CD14-positive monocyte (primary cell): Measurements from ENCODE around the gene ADIPOR1. TPM values are rescaled to one million over a fixed set of nuclear protein-coding genes. Genes with fewer than 3 reads are reported as not detected.
A peak's percentile ranks its signal among the peaks of the same experiment; 100 is the strongest.

Experiments used
- DNase-seq, 3 donors: peaks; one replicate each; pipeline ENCODE4 v3.0.0-alpha.2; 2011 to 2022
- H2AFZ ChIP-seq: 2 replicates; pipeline ENCODE4 v1.6.0; 2012; ENCODE audit warnings: mild to moderate bottlenecking, low read depth, low read length, inconsistent platforms; ENCODE audit not compliant: insufficient read depth, poor library complexity, severe bottlenecking
- H3K27ac ChIP-seq, 2 donors: 1 replicate in 1 of 2; 2 replicates in 1 of 2; pipeline ENCODE4 v1.5.1; 2012 to 2013; ENCODE audit warnings: low read length in 2 of 2, control low read depth in 1 of 2, inconsistent platforms in 1 of 2, low read depth in 1 of 2, mild to moderate bottlenecking in 1 of 2
- H3K27me3 ChIP-seq, 2 donors: one replicate each; pipeline versions ENCODE4 v1.6.0 to v1.6.1; 2011 to 2013; ENCODE audit warnings: low read length in 2 of 2; ENCODE audit not compliant: control insufficient read depth in 2 of 2, insufficient read depth in 2 of 2
- H3K36me3 ChIP-seq, 2 donors: replicated peaks in 1 of 2; 1 replicate in 1 of 2; 2 replicates in 1 of 2; pipeline versions ENCODE4 v1.5.1 to v1.6.1; 2012 to 2013; ENCODE audit warnings: low read length in 2 of 2, control low read depth in 1 of 2, inconsistent platforms in 1 of 2, mild to moderate bottlenecking in 1 of 2; ENCODE audit not compliant: insufficient read depth in 2 of 2, control insufficient read depth in 1 of 2
- H3K4me1 ChIP-seq, 2 donors: 1 replicate in 1 of 2; 2 replicates in 1 of 2; pipeline versions ENCODE4 v1.5.1 to v1.6.1; 2012 to 2013; ENCODE audit warnings: low read length in 2 of 2, control low read depth in 1 of 2, inconsistent platforms in 1 of 2, mild to moderate bottlenecking in 1 of 2, moderate library complexity in 1 of 2; ENCODE audit not compliant: insufficient read depth in 2 of 2, control insufficient read depth in 1 of 2
- H3K4me2 ChIP-seq: replicated peaks from 2 replicates; pipeline ENCODE3; 2012; ENCODE audit warnings: low read length, moderate library complexity, mild to moderate bottlenecking; ENCODE audit not compliant: poor library complexity, severe bottlenecking; ENCODE audit errors: extremely low read depth
- H3K4me3 ChIP-seq, 3 experiments: fragments of 200-600 bp in 1 of 3; sonication (generic) in 1 of 3; replicated peaks in 1 of 3; 1 replicate in 2 of 3; 2 replicates in 1 of 3; pipeline ENCODE4 v1.5.1; 2011 to 2013; ENCODE audit warnings: low read length in 3 of 3, mild to moderate bottlenecking in 3 of 3, control low read depth in 2 of 3, low read depth in 2 of 3, inconsistent platforms in 1 of 3, moderate library complexity in 1 of 3
- H3K79me2 ChIP-seq: 2 replicates; pipeline ENCODE4 v1.6.0; 2012; ENCODE audit warnings: mild to moderate bottlenecking, control low read depth, inconsistent platforms, low read length, moderate library complexity; ENCODE audit not compliant: insufficient read depth
- H3K9ac ChIP-seq: 2 replicates; pipeline ENCODE4 v1.6.0; 2017; ENCODE audit warnings: low read length, mild to moderate bottlenecking; ENCODE audit not compliant: insufficient read depth, poor library complexity, severe bottlenecking
- H3K9me3 ChIP-seq, 2 donors: replicated peaks in 1 of 2; 1 replicate in 1 of 2; 2 replicates in 1 of 2; pipeline versions ENCODE4 v1.5.1 to v1.6.1; 2012 to 2013; ENCODE audit warnings: low read length in 2 of 2, control low read depth in 1 of 2; ENCODE audit not compliant: control insufficient read depth in 1 of 2, insufficient read depth in 1 of 2
- H4K20me1 ChIP-seq: 2 replicates; pipeline ENCODE4 v1.6.0; 2012; ENCODE audit warnings: mild to moderate bottlenecking, low read length, control low read depth, moderate library complexity; ENCODE audit not compliant: insufficient read depth
- H3K27ac Mint-ChIP-seq, 7 donors: one replicate each; pipeline ENCODE4 v1.8.0; 2020; ENCODE audit warnings: mild to moderate bottlenecking in 7 of 7, mixed read lengths in 7 of 7, moderate library complexity in 6 of 7, inconsistent platforms in 2 of 7
- H3K27me3 Mint-ChIP-seq, 3 donors: one replicate each; pipeline ENCODE4 v1.8.0; 2021 to 2022; ENCODE audit warnings: low read depth in 3 of 3, mild to moderate bottlenecking in 3 of 3, mixed read lengths in 3 of 3, moderate library complexity in 3 of 3, inconsistent platforms in 1 of 3
- H3K36me3 Mint-ChIP-seq, 2 donors: one replicate each; pipeline ENCODE4 v1.8.0; 2020; ENCODE audit warnings: mixed read lengths in 2 of 2, inconsistent platforms in 1 of 2, mild to moderate bottlenecking in 1 of 2
- H3K4me1 Mint-ChIP-seq: one replicate; pipeline ENCODE4 v1.8.0; 2020; ENCODE audit warnings: mild to moderate bottlenecking, mixed read lengths
- H3K4me3 Mint-ChIP-seq, 2 donors: one replicate each; pipeline ENCODE4 v1.8.0; 2020; ENCODE audit warnings: mild to moderate bottlenecking in 2 of 2, mixed read lengths in 2 of 2, moderate library complexity in 1 of 2
- H3K9me3 Mint-ChIP-seq, 7 donors: one replicate each; pipeline ENCODE4 v1.8.0; 2020 to 2022; ENCODE audit warnings: mixed read lengths in 7 of 7, mild to moderate bottlenecking in 6 of 7, moderate library complexity in 6 of 7, inconsistent platforms in 2 of 7
- WGBS: methylation state at CpG from one replicate; pipeline ENCODE4 v1.1.5; 2013; ENCODE audit warnings: missing lambda C conversion rate; ENCODE audit not compliant: insufficient coverage; 5-methylcytosine and 5-hydroxymethylcytosine counted together
- intact Hi-C, 2 donors: fragments of 100-400 bp; cut with micrococcal nuclease; formaldehyde crosslinking; loops; one replicate each; pipeline versions ENCODE4 v1.15.0 to v1.15.1; 2023
- polyA plus RNA-seq, 3 donors: library from polyadenylated mRNA; depleted of rRNA in 1 of 3; unstranded in 2 of 3; stranded (reverse) in 1 of 3; fragments of 300-500 nt in 2 of 3; fragments of >200 nt in 1 of 3; fragmentation: Illumina TruSeq in 2 of 3; gene quantifications; 1 replicate in 2 of 3; 2 replicates in 1 of 3; pipeline ENCODE4 v1.2.3, GENCODE V29; 2012 to 2021
- TF ChIP-seq, protein P1 (sequence below): fragments of 200-600 bp; IDR thresholded peaks from one replicate; pipeline ENCODE4 v1.8.0; 2022; ENCODE audit warnings: antibody characterized with exemption, mild to moderate bottlenecking

ADIPOR1 gene
- polyA plus RNA-seq, 3 donors, result 140 to 216 (median 197) TPM

DNA sequence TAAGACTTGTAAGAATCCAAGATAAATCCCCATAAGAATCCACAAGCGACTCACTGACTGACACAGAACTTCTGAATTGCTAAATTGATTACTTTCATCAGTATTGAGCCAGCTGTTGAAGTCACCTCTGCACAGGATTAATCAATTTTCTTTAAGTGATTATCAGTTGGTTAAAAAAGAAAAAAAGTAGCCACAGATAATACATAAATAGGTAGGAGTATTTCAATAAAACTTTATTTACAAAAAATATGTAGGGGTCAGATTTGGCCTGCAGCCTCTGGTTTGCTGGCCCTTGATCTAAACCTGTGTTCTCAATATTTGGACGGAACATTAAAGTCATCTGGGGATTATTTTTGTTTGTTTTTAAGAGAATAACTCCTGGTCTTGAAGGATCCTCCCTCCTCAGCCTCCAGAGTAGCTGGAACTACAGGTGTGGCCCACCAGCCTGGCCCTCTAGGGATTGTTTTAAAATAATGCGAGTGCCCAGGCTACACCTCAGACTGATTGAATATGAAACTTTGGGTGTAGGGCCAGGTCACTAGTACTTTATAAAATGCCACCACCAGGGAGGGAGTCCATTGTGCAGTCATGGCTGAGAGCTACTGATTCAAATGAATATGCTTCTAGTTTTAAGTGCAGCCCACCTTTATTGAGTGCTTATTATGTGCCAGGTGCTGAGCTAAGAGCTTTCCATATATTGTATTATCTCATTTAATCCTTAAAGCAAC, 42.3 kb upstream of the ADIPOR1 start:
- Mint-ChIP-seq H3K27me3 (no peaks in the 10 kb centered on the region), H3K27ac (no peak overlapping the region), H3K4me1 (peaks cover 9% of the 10 kb centered on the region), H3K36me3 (no peaks in the 10 kb centered on the region), H3K4me3 (no peak overlapping the region), H3K9me3 (peaks cover 0 to under 1% (median 0%) of the 10 kb centered on the region in 7 donors)
- TF ChIP-seq, protein P1, sequence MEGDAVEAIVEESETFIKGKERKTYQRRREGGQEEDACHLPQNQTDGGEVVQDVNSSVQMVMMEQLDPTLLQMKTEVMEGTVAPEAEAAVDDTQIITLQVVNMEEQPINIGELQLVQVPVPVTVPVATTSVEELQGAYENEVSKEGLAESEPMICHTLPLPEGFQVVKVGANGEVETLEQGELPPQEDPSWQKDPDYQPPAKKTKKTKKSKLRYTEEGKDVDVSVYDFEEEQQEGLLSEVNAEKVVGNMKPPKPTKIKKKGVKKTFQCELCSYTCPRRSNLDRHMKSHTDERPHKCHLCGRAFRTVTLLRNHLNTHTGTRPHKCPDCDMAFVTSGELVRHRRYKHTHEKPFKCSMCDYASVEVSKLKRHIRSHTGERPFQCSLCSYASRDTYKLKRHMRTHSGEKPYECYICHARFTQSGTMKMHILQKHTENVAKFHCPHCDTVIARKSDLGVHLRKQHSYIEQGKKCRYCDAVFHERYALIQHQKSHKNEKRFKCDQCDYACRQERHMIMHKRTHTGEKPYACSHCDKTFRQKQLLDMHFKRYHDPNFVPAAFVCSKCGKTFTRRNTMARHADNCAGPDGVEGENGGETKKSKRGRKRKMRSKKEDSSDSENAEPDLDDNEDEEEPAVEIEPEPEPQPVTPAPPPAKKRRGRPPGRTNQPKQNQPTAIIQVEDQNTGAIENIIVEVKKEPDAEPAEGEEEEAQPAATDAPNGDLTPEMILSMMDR, result no peak
- Histone ChIP-seq H3K36me3 (no peaks in the 10 kb centered on the region), H3K4me3 (no peak overlapping the region), H3K9ac (no peak overlapping the region), H3K27me3 (no peaks in the 10 kb centered on the region), H3K79me2 (no peaks in the 10 kb centered on the region), H3K4me2 (no peak overlapping the region), H2AFZ (no peak overlapping the region), H3K4me1 (peaks cover 3 to 6% of the 10 kb centered on the region in 2 donors), H3K27ac (no peak overlapping the region), H3K9me3 (no peaks in the 10 kb centered on the region), H4K20me1 (no peaks in the 10 kb centered on the region)
- DNase-seq, result no peak
- intact Hi-C loops, result loop anchor here in 1 of 2 donors (10.0 kb wide), 1 partner anchor 46 kb away; the partner anchor contains the start of gene ADIPOR1
- no CpG with 5 or more reads among the region's 3 CpGs for WGBS

DNA sequence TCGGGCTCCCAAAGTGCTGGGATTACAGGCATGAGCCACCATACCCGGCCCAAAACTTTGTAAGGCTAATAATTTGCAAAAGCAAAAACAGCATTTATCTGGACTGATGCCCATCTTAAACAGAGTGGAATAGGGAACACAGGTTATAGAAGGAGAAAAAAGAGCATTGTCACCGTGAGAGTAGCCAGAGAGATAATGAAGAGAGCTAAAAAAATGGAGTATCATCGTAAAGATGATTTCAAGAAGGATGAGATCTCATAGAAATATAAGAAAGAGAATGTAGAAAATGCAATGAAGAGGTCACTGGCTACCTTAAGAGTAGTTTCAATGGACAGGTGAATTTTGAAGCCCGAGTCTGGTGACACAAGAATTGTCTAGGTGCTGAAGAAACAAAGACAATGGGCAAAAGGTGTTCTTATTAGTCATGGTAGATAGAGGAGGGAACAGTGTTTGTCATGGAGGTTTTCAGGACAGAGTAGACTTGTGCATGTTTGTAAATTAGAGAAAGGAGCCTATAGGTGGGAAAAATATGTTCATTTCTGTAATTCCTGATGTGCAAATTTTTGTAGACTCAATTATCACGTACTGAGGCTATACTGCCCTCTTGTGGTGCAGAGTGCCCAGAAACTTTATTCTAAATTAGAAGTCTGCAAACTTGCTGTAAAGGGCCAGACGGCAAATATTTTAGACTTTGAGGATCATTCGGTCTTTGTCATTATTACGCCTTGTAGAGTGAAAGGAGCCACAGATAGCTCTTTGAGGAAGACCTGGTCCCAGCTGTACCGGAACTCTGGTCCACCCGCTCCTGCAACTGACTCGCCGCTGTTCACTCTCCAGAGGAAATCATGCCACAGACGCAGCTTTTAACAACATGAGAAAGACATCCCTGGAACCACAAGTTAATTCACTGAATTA, 41.0 kb upstream of the ADIPOR1 start:
- Mint-ChIP-seq H3K4me1 (peaks cover 7% of the 10 kb centered on the region), H3K27ac (peak overlapping the region in 1 of 7 donors; percentile 47), H3K27me3 (peaks cover 0 to 2% (median 1%) of the 10 kb centered on the region in 3 donors), H3K9me3 (no peaks in the 10 kb centered on the region), H3K4me3 (peak overlapping the region; percentile 62 to 83), H3K36me3 (no peaks in the 10 kb centered on the region)
- Histone ChIP-seq H3K4me2 (peak overlapping the region; percentile 29), H3K9ac (no peak overlapping the region), H3K36me3 (no peaks in the 10 kb centered on the region), H3K27me3 (no peaks in the 10 kb centered on the region), H3K4me3 (no peak overlapping the region), H3K9me3 (no peaks in the 10 kb centered on the region), H3K27ac (no peak overlapping the region), H3K79me2 (no peaks in the 10 kb centered on the region), H2AFZ (peak overlapping the region; percentile 69), H3K4me1 (peaks cover 3 to 6% of the 10 kb centered on the region in 2 donors), H4K20me1 (no peaks in the 10 kb centered on the region)
- DNase-seq, result peak; percentile 54 to 71 (median 60)
- TF ChIP-seq, protein P1, result peak; percentile 90
- WGBS, result 25% methylated on average over 13 of the region's 14 CpGs
- intact Hi-C loops, result loop anchor here in 1 of 2 donors (5.0 kb wide), 1 partner anchor 72 kb away; the partner anchor contains the start of gene KLHL12
